Mononuclear cell (primary cell): ENCODE measurements around the gene ALG5. TPM values are rescaled to one million over a fixed set of nuclear protein-coding genes. Genes with fewer than 3 reads are reported as not detected.

Source experiments
- H3K27me3 ChIP-seq: 2 replicates; pipeline ENCODE4 v1.6.0; 2011; ENCODE audit warnings: low read length, control low read depth; ENCODE audit not compliant: insufficient read depth
- H3K4me1 ChIP-seq: 2 replicates; pipeline ENCODE4 v1.5.1; 2011; ENCODE audit warnings: mild to moderate bottlenecking, low read length, control low read depth; ENCODE audit not compliant: insufficient read depth
- H3K4me3 ChIP-seq: 2 replicates; pipeline ENCODE4 v1.5.1; 2011; ENCODE audit warnings: mild to moderate bottlenecking, low read length, moderate library complexity
- H3K9me3 ChIP-seq: 2 replicates; pipeline ENCODE4 v1.5.1; 2011; ENCODE audit warnings: low read depth, mild to moderate bottlenecking, control low read depth, low read length
- total RNA-seq: library from RNA; depleted of rRNA; stranded (reverse); fragments of >200 nt; gene quantifications from one replicate; pipeline ENCODE4 v1.2.3, GENCODE V29; 2012

The ALG5 gene
- total RNA-seq, 1 donor = 20.9 TPM

GRCh38 chr13:36950920-36951319 is 48.2 kb downstream of the ALG5 start:
- no peak overlapping the region for H3K4me3 ChIP-seq
- no peaks in the 10 kb centered on the region for H3K4me1 ChIP-seq
- no peaks in the 10 kb centered on the region for H3K9me3 ChIP-seq
- no peaks in the 10 kb centered on the region for H3K27me3 ChIP-seq

GRCh38 chr13:36950330-36950729 is 48.8 kb downstream of the ALG5 start:
- no peak overlapping the region for H3K4me3 ChIP-seq
- H3K27me3 ChIP-seq = no peaks in the 10 kb centered on the region
- H3K4me1 ChIP-seq = no peaks in the 10 kb centered on the region
- no peaks in the 10 kb centered on the region for H3K9me3 ChIP-seq

- no peak overlapping the region for H3K4me3 ChIP-seq
- no peaks in the 10 kb centered on the region for H3K9me3 ChIP-seq
- H3K27me3 ChIP-seq = no peaks in the 10 kb centered on the region
- no peaks in the 10 kb centered on the region for H3K4me1 ChIP-seq
These were observed 54.1 kb downstream of the ALG5 start for GRCh38 chr13:36945078-36945477.

GRCh38 chr13:36925603-36926002 is 73.5 kb downstream of the ALG5 start:
- no peak overlapping the region for H3K4me3 ChIP-seq
- H3K9me3 ChIP-seq = no peaks in the 10 kb centered on the region
- peaks cover 24% of the 10 kb centered on the region for H3K27me3 ChIP-seq
- H3K4me1 ChIP-seq = no peaks in the 10 kb centered on the region

- peaks cover 30% of the 10 kb centered on the region for H3K27me3 ChIP-seq
- peaks cover 4% of the 10 kb centered on the region for H3K4me1 ChIP-seq
- H3K9me3 ChIP-seq = no peaks in the 10 kb centered on the region
- no peak overlapping the region for H3K4me3 ChIP-seq
These were observed 75.1 kb downstream of the ALG5 start for GRCh38 chr13:36924001-36924400.

- H3K4me3 ChIP-seq = no peak overlapping the region
- H3K27me3 ChIP-seq = peaks cover 52% of the 10 kb centered on the region
- H3K9me3 ChIP-seq = no peaks in the 10 kb centered on the region
- peaks cover 6% of the 10 kb centered on the region for H3K4me1 ChIP-seq
These were observed 77.4 kb downstream of the ALG5 start for GRCh38 chr13:36921631-36922301.

GRCh38 chr13:36920616-36921185 is 78.4 kb downstream of the ALG5 start:
- H3K27me3 ChIP-seq = peaks cover 62% of the 10 kb centered on the region
- no peaks in the 10 kb centered on the region for H3K9me3 ChIP-seq
- peaks cover 6% of the 10 kb centered on the region for H3K4me1 ChIP-seq
- H3K4me3 ChIP-seq = no peak overlapping the region

GRCh38 chr13:36919833-36920615 is 79.1 kb downstream of the ALG5 start, which contains the start of gene SMAD9:
Gene SMAD9, minus strand, starts transcription at chr13:36920238. Its CDS starts 40,549 bp downstream, at chr13:36879689.
- Histone ChIP-seq H3K4me3 (no peak within 1 kb of the TSS), H3K4me1 (peaks cover 6% of the 10 kb centered on the region), H3K27me3 (peaks cover 62% of the 10 kb centered on the region), H3K9me3 (no peaks in the 10 kb centered on the region)

- Histone ChIP-seq H3K9me3 (no peaks in the 10 kb centered on the region), H3K4me1 (peaks cover 6% of the 10 kb centered on the region), H3K27me3 (peaks cover 62% of the 10 kb centered on the region), H3K4me3 (no peak overlapping the region)
These were observed 79.8 kb downstream of the ALG5 start for GRCh38 chr13:36919171-36919832.

GRCh38 chr13:36918246-36919131 is 80.7 kb downstream of the ALG5 start:
- peaks cover 6% of the 10 kb centered on the region for H3K4me1 ChIP-seq
- peaks cover 62% of the 10 kb centered on the region for H3K27me3 ChIP-seq
- no peaks in the 10 kb centered on the region for H3K9me3 ChIP-seq

GRCh38 chr13:36917311-36917710 is 81.8 kb downstream of the ALG5 start:
- Histone ChIP-seq H3K4me1 (peaks cover 6% of the 10 kb centered on the region), H3K27me3 (peaks cover 56% of the 10 kb centered on the region)

More at GRCh38 chr13:36918246-36919131, 80.7 kb downstream of the ALG5 start:
- no peak overlapping the region for H3K4me3 ChIP-seq

GRCh38 chr13:36915896-36916640 is 83.1 kb downstream of the ALG5 start:
- Histone ChIP-seq H3K9me3 (no peaks in the 10 kb centered on the region), H3K27me3 (peaks cover 43% of the 10 kb centered on the region), H3K4me1 (peaks cover 6% of the 10 kb centered on the region), H3K4me3 (no peak overlapping the region)

More at GRCh38 chr13:36917311-36917710, 81.8 kb downstream of the ALG5 start:
- no peak overlapping the region for H3K4me3 ChIP-seq
- no peaks in the 10 kb centered on the region for H3K9me3 ChIP-seq

- Histone ChIP-seq H3K27me3 (peaks cover 36% of the 10 kb centered on the region), H3K4me1 (peaks cover 6% of the 10 kb centered on the region), H3K9me3 (no peaks in the 10 kb centered on the region), H3K4me3 (no peak overlapping the region)
These were observed 84.0 kb downstream of the ALG5 start for GRCh38 chr13:36915106-36915505.
